ENCODE results near the gene CFAP57.

The CFAP57 gene

DNA sequence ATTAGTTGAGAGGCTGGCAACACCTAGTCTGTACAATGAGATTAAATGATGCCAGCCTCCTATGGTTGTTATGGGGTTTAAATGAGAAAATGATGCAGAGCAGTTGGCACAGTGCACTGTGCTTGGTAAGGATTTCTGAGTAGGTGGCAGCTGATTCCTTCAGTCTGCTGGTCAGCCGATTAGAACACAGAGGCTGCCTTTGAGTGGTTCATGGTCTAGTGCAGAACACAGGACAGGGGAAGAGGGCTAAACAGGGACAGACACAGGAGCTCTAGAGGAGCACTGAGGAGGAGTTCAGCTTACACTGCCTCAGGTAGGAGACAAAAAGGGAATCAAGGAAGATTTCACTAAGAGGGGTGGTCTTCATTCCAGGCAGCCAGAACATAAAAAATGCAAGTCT, 130.1 kb downstream of the CFAP57 start:
- H4K20me1 ChIP-seq (ENCODE audit: insufficient read depth) = no peaks in the 10 kb centered on the region
- TF ChIP-seq, protein P1, sequence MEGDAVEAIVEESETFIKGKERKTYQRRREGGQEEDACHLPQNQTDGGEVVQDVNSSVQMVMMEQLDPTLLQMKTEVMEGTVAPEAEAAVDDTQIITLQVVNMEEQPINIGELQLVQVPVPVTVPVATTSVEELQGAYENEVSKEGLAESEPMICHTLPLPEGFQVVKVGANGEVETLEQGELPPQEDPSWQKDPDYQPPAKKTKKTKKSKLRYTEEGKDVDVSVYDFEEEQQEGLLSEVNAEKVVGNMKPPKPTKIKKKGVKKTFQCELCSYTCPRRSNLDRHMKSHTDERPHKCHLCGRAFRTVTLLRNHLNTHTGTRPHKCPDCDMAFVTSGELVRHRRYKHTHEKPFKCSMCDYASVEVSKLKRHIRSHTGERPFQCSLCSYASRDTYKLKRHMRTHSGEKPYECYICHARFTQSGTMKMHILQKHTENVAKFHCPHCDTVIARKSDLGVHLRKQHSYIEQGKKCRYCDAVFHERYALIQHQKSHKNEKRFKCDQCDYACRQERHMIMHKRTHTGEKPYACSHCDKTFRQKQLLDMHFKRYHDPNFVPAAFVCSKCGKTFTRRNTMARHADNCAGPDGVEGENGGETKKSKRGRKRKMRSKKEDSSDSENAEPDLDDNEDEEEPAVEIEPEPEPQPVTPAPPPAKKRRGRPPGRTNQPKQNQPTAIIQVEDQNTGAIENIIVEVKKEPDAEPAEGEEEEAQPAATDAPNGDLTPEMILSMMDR (conservative IDR thresholded peaks at IDR 0.05; ENCODE audit: low read depth, low read length) = no peak
- no peaks in the 10 kb centered on the region for H3K79me2 ChIP-seq (ENCODE audit: insufficient read depth, low read depth)
- H2AFZ ChIP-seq (ENCODE audit: low read depth) = no peak overlapping the region
- H3K27me3 ChIP-seq (ENCODE audit: insufficient read depth, low read depth) = no peaks in the 10 kb centered on the region
- H3K9ac ChIP-seq = no peak overlapping the region
- no peak overlapping the region for H3K4me3 ChIP-seq (IDR thresholded peaks at IDR 0.05; ENCODE audit: insufficient read depth, low read depth, low read length)
- no peaks in the 10 kb centered on the region for H3K4me1 ChIP-seq (ENCODE audit: low read depth, poor library complexity, severe bottlenecking)
- no peaks in the 10 kb centered on the region for H3K36me3 ChIP-seq (ENCODE audit: insufficient read depth)
- no peak overlapping the region for H3K4me2 ChIP-seq
- no peak overlapping the region for H3K27ac ChIP-seq

DNA sequence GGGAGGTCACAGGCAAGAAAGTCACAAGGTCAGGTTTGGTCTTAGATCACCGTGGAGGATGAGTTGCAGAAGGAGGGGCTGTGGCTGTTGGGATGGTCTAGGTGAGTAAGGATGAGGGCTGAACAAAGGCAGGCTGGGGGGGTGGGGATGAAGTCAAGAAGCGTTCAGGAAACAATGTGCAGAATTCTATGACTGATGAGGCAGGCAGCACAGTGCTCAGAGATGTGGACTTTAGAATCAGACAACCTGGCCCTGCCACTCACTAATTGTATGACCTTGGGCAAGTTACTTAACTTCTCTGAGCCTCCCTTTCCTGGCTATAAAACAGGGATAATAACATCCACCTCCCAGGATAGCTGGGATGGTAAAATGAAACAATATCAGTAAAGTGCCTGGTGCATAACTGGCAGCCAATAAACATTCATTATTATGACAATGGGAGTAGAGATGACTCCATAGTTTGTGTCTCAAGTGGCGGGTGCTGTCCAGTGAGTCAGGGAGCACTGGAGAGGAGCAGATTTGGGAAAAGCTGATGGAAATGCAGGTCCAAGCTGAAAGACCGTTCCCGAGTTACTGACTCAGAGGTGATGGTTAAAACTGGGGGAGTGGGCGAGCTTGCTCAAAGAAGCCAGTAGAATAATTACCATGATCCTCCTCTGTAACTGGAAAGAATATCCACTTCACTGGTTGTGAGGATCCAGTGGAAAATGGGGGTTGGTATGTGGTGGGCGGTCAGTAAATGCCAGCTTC, 130.8 kb downstream of the CFAP57 start:
- H3K79me2 ChIP-seq (ENCODE audit: insufficient read depth, low read depth) = no peaks in the 10 kb centered on the region
- H3K27me3 ChIP-seq (ENCODE audit: insufficient read depth, low read depth) = no peaks in the 10 kb centered on the region; the same call in 1 of the 2 replicates
- H3K4me3 ChIP-seq (IDR thresholded peaks at IDR 0.05; ENCODE audit: insufficient read depth, low read depth, low read length) = no peak overlapping the region
- no peak overlapping the region for H2AFZ ChIP-seq (ENCODE audit: low read depth)
- no peak overlapping the region for H3K27ac ChIP-seq
- no peaks in the 10 kb centered on the region for H3K36me3 ChIP-seq (ENCODE audit: insufficient read depth)
- H3K9ac ChIP-seq = no peak overlapping the region
- no peak overlapping the region for H3K4me2 ChIP-seq
- no peaks in the 10 kb centered on the region for H3K4me1 ChIP-seq (ENCODE audit: low read depth, poor library complexity, severe bottlenecking)
- no peaks in the 10 kb centered on the region for H4K20me1 ChIP-seq (ENCODE audit: insufficient read depth)
- TF ChIP-seq, protein P1 (conservative IDR thresholded peaks at IDR 0.05; ENCODE audit: low read depth, low read length) = no peak

DNA sequence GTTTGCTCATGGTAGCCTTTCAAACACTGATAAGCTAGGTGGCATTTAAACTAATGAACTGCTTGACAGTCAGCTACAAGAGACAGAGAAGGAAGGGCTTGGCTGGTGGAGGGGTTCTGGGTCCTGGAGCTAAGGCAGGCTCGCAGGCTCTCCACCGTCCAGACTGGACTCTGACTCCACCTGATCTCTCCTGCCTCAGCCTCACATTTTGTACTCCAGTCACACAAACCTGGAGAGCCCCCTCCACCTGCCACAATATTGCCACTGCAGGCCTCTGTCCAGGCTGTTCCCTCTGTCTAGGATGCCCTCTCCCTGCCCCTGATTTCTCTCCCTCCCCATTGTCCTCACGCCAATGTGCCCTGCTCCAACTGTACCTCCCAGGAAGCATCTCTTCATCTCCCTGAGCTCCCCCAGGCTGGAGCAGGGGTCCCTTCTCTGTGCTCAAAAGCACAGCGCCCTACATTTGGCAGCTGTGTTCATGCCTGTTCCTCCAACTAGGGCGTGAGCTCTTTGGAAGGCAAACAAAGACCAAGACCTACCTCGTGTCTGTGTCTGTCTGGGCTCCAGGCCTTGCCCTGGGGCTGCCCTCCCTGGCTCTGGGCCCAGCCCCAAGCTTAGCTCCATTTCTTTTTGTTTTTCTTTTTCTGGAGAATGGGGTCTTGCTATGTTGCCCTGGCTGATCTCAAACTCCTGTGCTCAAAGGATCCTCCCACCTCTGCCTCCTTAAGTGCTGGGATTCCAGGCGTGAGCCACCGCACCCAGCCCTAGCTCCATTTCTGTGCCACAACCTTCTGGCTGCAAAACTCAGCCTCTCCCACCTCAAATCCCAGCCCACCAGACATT, 131.6 kb downstream of the CFAP57 start:
- no peaks in the 10 kb centered on the region; the same call in 1 of the 2 replicates for H3K27me3 ChIP-seq (ENCODE audit: insufficient read depth, low read depth)
- H3K4me1 ChIP-seq (ENCODE audit: low read depth, poor library complexity, severe bottlenecking) = no peaks in the 10 kb centered on the region
- H3K4me3 ChIP-seq (IDR thresholded peaks at IDR 0.05; ENCODE audit: insufficient read depth, low read depth, low read length) = no peak overlapping the region
- H3K27ac ChIP-seq = no peak overlapping the region
- TF ChIP-seq, protein P1 (conservative IDR thresholded peaks at IDR 0.05; ENCODE audit: low read depth, low read length) = no peak
- H4K20me1 ChIP-seq (ENCODE audit: insufficient read depth) = no peaks in the 10 kb centered on the region
- H3K4me2 ChIP-seq = no peak overlapping the region
- H2AFZ ChIP-seq (ENCODE audit: low read depth) = no peak overlapping the region
- H3K9ac ChIP-seq = no peak overlapping the region
- H3K79me2 ChIP-seq (ENCODE audit: insufficient read depth, low read depth) = no peaks in the 10 kb centered on the region
- no peaks in the 10 kb centered on the region for H3K36me3 ChIP-seq (ENCODE audit: insufficient read depth)
